Endothelial cell of umbilical vein (primary cell): ENCODE data around the gene ETF1. TPM values are rescaled to one million over a fixed set of nuclear protein-coding genes. Genes with fewer than 3 reads are reported as not detected.

Experiments
- BruUV-seq: library from RNA; stranded (reverse); fragments of 400-500 nt; replicated peaks from 2 replicates; lab custom pipeline; 2021; lab: Mats Ljungman, UMichigan
- CTCF ChIA-PET: fragments of 300-600, 350-600 bp; sonication (Branson Sonifier 250); formaldehyde crosslinking; loops from one replicate; lab custom pipeline; 2021; ENCODE audit warnings: antibody characterized with exemption, inconsistent platforms; lab: Charles Lee
- POLR2A ChIA-PET: fragments of 300-600, 350-600 bp; sonication (Branson Sonifier 250); formaldehyde crosslinking; loops from one replicate; lab custom pipeline; 2021; ENCODE audit warnings: antibody characterized with exemption, inconsistent platforms; lab: Charles Lee
- DNase-seq: peaks from one replicate; pipeline ENCODE4 v3.0.0-alpha.2; 2011; ENCODE audit warnings: low read depth, low spot score
- FAIRE-seq: peaks from 2 replicates; lab custom pipeline; 2011; peaks lifted over from hg19 to GRCh38; lab: Jason Lieb, UNC
- H2AFZ ChIP-seq: 2 replicates; pipeline ENCODE4 v1.6.0; 2012; ENCODE audit warnings: low read depth, low read length, control low read depth, inconsistent platforms
- H3K27ac ChIP-seq: 2 replicates; pipeline ENCODE4 v1.5.1; 2011; ENCODE audit warnings: low read depth, mild to moderate bottlenecking, control low read depth, low read length, moderate library complexity; ENCODE audit not compliant: insufficient read depth
- H3K27me3 ChIP-seq, 2 experiments: 2 replicates each; pipeline versions ENCODE4 v1.6.0 to v1.6.1; 2011; ENCODE audit warnings: low read length in 2 of 2, mixed read lengths in 1 of 2; ENCODE audit not compliant: control insufficient read depth in 2 of 2, insufficient read depth in 2 of 2
- H3K36me3 ChIP-seq, 2 experiments: 2 replicates in 1 of 2; 3 replicates in 1 of 2; pipeline ENCODE4 v1.5.1; 2011; ENCODE audit warnings: low read length in 2 of 2, mild to moderate bottlenecking in 1 of 2, moderate library complexity in 1 of 2; ENCODE audit not compliant: control insufficient read depth in 2 of 2, insufficient read depth in 2 of 2; ENCODE audit errors: extremely low read depth in 1 of 2
- H3K4me1 ChIP-seq: 3 replicates; pipeline ENCODE4 v1.5.1; 2011; ENCODE audit warnings: mild to moderate bottlenecking, low read length; ENCODE audit not compliant: control insufficient read depth, insufficient read depth; ENCODE audit errors: extremely low read depth
- H3K4me2 ChIP-seq: 2 replicates; pipeline ENCODE4 v1.6.1; 2011; ENCODE audit warnings: low read length, control low read depth, mixed read lengths; ENCODE audit not compliant: insufficient read depth
- H3K4me3 ChIP-seq, 3 experiments: fragments of 200-600 bp in 1 of 3; sonication (generic), shearing (Covaris generic) in 1 of 3; replicated peaks in 1 of 3; 2 replicates each; pipeline ENCODE4 v1.5.1; 2011 to 2016; ENCODE audit warnings: control low read depth in 3 of 3, low read length in 3 of 3, mild to moderate bottlenecking in 2 of 3, inconsistent platforms in 1 of 3, low read depth in 1 of 3, moderate library complexity in 1 of 3; ENCODE audit not compliant: insufficient read depth in 1 of 3
- H3K79me2 ChIP-seq: 2 replicates; pipeline ENCODE4 v1.6.0; 2012; ENCODE audit warnings: low read length, inconsistent platforms; ENCODE audit not compliant: control insufficient read depth, insufficient read depth
- H3K9ac ChIP-seq: replicated peaks from 2 replicates; pipeline ENCODE3; 2011; ENCODE audit warnings: low read length, control low read depth; ENCODE audit not compliant: insufficient read depth; ENCODE audit errors: extremely low read depth
- H3K9me1 ChIP-seq: replicated peaks from 3 replicates; pipeline ENCODE4 v1.6.0; 2011; ENCODE audit warnings: mild to moderate bottlenecking, low read length; ENCODE audit not compliant: control insufficient read depth, insufficient read depth; ENCODE audit errors: extremely low read depth
- H3K9me3 ChIP-seq: replicated peaks from 2 replicates; pipeline ENCODE4 v1.5.1; 2012; ENCODE audit warnings: low read length, inconsistent platforms; ENCODE audit not compliant: control insufficient read depth, insufficient read depth
- H4K20me1 ChIP-seq: replicated peaks from 2 replicates; pipeline ENCODE3; 2011; ENCODE audit warnings: mild to moderate bottlenecking, low read length; ENCODE audit not compliant: control insufficient read depth, insufficient read depth; ENCODE audit errors: extremely low read depth
- GATA2 ChIP-seq: IDR thresholded peaks from 2 replicates; pipeline ENCODE4 v1.7.0; 2011; ENCODE audit warnings: low read depth, mild to moderate bottlenecking, moderate library complexity, mixed read lengths, low read length; ENCODE audit not compliant: insufficient read length, insufficient read depth
- JUN ChIP-seq: IDR thresholded peaks from 2 replicates; pipeline ENCODE4 v1.6.1; 2011; ENCODE audit warnings: borderline replicate concordance, low read depth; ENCODE audit not compliant: insufficient read length, insufficient read depth
- POLR2AphosphoS5 ChIP-seq: IDR thresholded peaks from 2 replicates; pipeline ENCODE4 v1.6.1; 2012; ENCODE audit warnings: low read depth, mild to moderate bottlenecking, control low read depth, low read length, moderate library complexity; ENCODE audit not compliant: insufficient read depth
- dilution Hi-C: fragments of 300-500 bp; cut with MboI; formaldehyde crosslinking; loops from one replicate; pipeline ENCODE4 v1.15.0; 2019; ENCODE audit warnings: low sequenced_read_pairs; ENCODE audit not compliant: extremely low pct_ligation_motif_present
- intact Hi-C: fragments of 100-400 bp; cut with micrococcal nuclease; formaldehyde crosslinking; loops from one replicate; pipeline ENCODE4 v1.10.0; 2022
- polyA plus RNA-seq, 4 experiments: library from polyadenylated mRNA; depleted of rRNA in 3 of 4; stranded (reverse) in 3 of 4; unstranded in 1 of 4; fragments of >200 nt; gene quantifications; 2 replicates each; pipeline versions ENCODE4 v1.2.1 to v1.2.3, GENCODE V29; 2011 to 2012; ENCODE audit warnings: missing spikeins in 1 of 4
- total RNA-seq: library from RNA; stranded (reverse); gene quantifications from 2 replicates; pipeline ENCODE4 v1.2.3, GENCODE V29; 2021
- TF ChIP-seq, protein P1 (sequence below), 2 donors: IDR thresholded peaks; 1 replicate in 1 of 2; 2 replicates in 1 of 2; pipeline ENCODE4 v1.5.1; 2011; ENCODE audit warnings: low read length in 2 of 2, mild to moderate bottlenecking in 2 of 2, moderate library complexity in 2 of 2, control low read depth in 1 of 2, inconsistent platforms in 1 of 2, low read depth in 1 of 2; ENCODE audit not compliant: insufficient read depth in 1 of 2; ENCODE audit errors: extremely low read depth in 1 of 2

The ETF1 gene
- total and polyA plus RNA-seq, 2 donors (not counting 3 experiments of a cell fraction or from before 2014, with no cell fraction given): 32.9 to 114 TPM

DNA sequence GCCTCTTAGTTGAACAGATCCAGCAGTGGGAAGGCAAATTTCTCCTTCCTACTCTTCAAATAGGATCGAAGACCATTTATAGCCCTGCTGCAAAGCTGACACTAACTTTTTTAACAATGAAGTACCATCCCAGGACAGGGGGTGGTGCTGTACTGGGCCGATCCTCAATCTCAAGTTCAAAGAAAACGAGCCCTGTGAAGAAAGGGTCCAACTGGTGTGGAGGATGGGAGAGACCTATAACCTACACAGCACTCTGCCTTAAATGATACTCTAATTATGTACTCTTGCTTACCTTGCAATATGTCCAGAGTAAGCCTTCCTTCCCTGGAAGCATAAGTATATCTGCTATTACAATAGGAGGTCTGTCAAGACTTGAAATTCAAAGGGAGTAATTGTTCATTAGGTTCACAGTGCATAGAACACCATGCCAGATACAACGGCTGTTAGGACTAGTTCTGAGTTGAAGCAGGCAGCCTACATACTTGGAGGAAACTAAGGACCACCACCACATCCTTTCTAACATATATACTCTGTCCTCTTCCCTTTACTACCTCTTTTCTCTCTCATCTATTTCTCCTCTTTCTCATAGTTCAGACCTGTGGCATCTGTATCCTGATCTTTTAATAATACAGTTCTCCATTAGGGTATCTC is 6.2 kb downstream of the ETF1 start:
- intact Hi-C loops: no loop called here
- ChIA-PET CTCF (interaction anchor here (0.7 to 1.2 kb wide), 4 partner anchors 11 to 33 kb away, joined by 3 to 4 read pairs (median 4); no protein-coding TSS in a partner anchor), POLR2A (no interaction called here)
- Histone ChIP-seq H3K27ac (no peak overlapping the region), H3K27me3 (no peaks in the 10 kb centered on the region), H3K4me1 (peaks cover 17% of the 10 kb centered on the region), H3K9me1 (no peaks in the 10 kb centered on the region), H3K9me3 (no peaks in the 10 kb centered on the region), H4K20me1 (peaks cover 8% of the 10 kb centered on the region), H2AFZ (no peak overlapping the region), H3K4me2 (no peak overlapping the region), H3K4me3 (no peak overlapping the region), H3K9ac (no peak overlapping the region), H3K79me2 (peaks cover 93% of the 10 kb centered on the region), H3K36me3 (peaks cover 3 to 11% of the 10 kb centered on the region in 2 experiments)
- peak; percentile 26 for DNase-seq
- no TSS peak for BruUV-seq
- no peak for TF ChIP-seq POLR2AphosphoS5
- TF ChIP-seq, protein P1, sequence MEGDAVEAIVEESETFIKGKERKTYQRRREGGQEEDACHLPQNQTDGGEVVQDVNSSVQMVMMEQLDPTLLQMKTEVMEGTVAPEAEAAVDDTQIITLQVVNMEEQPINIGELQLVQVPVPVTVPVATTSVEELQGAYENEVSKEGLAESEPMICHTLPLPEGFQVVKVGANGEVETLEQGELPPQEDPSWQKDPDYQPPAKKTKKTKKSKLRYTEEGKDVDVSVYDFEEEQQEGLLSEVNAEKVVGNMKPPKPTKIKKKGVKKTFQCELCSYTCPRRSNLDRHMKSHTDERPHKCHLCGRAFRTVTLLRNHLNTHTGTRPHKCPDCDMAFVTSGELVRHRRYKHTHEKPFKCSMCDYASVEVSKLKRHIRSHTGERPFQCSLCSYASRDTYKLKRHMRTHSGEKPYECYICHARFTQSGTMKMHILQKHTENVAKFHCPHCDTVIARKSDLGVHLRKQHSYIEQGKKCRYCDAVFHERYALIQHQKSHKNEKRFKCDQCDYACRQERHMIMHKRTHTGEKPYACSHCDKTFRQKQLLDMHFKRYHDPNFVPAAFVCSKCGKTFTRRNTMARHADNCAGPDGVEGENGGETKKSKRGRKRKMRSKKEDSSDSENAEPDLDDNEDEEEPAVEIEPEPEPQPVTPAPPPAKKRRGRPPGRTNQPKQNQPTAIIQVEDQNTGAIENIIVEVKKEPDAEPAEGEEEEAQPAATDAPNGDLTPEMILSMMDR (IDR thresholded peaks at IDR 0.05; ENCODE audit: extremely low read depth in 1 of 2, insufficient read depth in 1 of 2, low read depth in 1 of 2, low read length in 2 of 2): peak; percentile 29 to 41
- no peak for TF ChIP-seq GATA2
- no peak for TF ChIP-seq JUN
- FAIRE-seq: no peak
- dilution Hi-C loops: no loop called here
